G401 (cell line): ENCODE data around the gene GGT6. TPM values are rescaled to one million over a fixed set of nuclear protein-coding genes. Genes with fewer than 3 reads are reported as not detected.
"Not testable (repeated sequence)": the region's sequence is repeated elsewhere in the genome, so short reads cannot be mapped to it uniquely, and the experiment has no call there.

ENCODE experiments used
- DNase-seq: peaks from one replicate; pipeline ENCODE4 v3.0.0-alpha.2; 2015; ENCODE audit warnings: low spot score
- in situ Hi-C: cut with HindIII; loops from 2 replicates; pipeline ENCODE4 v1.10.0; 2016; ENCODE audit warnings: low sequenced_read_pairs, mixed read lengths
- total RNA-seq: library from RNA; depleted of rRNA; stranded (reverse); fragments of >200 nt; shearing (Covaris generic); gene quantifications from 2 replicates; pipeline ENCODE4 v1.2.3, GENCODE V29; 2014; rRNA removed

GGT6 gene
- total RNA-seq, result 5.3 TPM in 1 of 2 replicates, not detected in the other

- in situ Hi-C loops, result loop anchor here (10.0 kb wide), 1 partner anchor 164 kb away; no protein-coding TSS in a partner anchor
Observed at GRCh38 chr17:4560421-4560820, at the start of gene GGT6. TSS of gene GGT6 (minus strand) at chr17:4560577. CDS start at chr17:4560521, 56 bp downstream.

GRCh38 chr17:4610162-4610561, 49.8 kb upstream of the GGT6 start:
- DNase-seq, result no peak
- in situ Hi-C loops, result no loop called here

More at GRCh38 chr17:4560421-4560820, at the start of gene GGT6:
- DNase-seq, result no peak

GRCh38 chr17:4609761-4610160, 49.4 kb upstream of the GGT6 start:
- in situ Hi-C loops, result no loop called here

GRCh38 chr17:4607773-4608187, 47.4 kb upstream of the GGT6 start:
- no peak for DNase-seq

More at GRCh38 chr17:4609761-4610160, 49.4 kb upstream of the GGT6 start:
- no peak for DNase-seq

GRCh38 chr17:4607261-4607741, 46.9 kb upstream of the GGT6 start:
- in situ Hi-C loops, result no loop called here
- DNase-seq, result no peak

More at GRCh38 chr17:4607773-4608187, 47.4 kb upstream of the GGT6 start:
- in situ Hi-C loops, result no loop called here

- DNase-seq, result no peak
Observed at GRCh38 chr17:4605826-4606225, 45.4 kb upstream of the GGT6 start.

GRCh38 chr17:4604736-4605135, 44.4 kb upstream of the GGT6 start:
- DNase-seq, in situ Hi-C loops: not testable (repeated sequence)

More at GRCh38 chr17:4605826-4606225, 45.4 kb upstream of the GGT6 start:
- in situ Hi-C loops, result no loop called here

GRCh38 chr17:4604111-4604644, 43.8 kb upstream of the GGT6 start:
- peak; percentile 91 for DNase-seq
- in situ Hi-C loops, result no loop called here

GRCh38 chr17:4602041-4602440, 41.7 kb upstream of the GGT6 start:
- in situ Hi-C loops, result no loop called here
- DNase-seq, result peak; percentile 73

GRCh38 chr17:4601326-4601725, 40.9 kb upstream of the GGT6 start:
- in situ Hi-C loops, result no loop called here

GRCh38 chr17:4600563-4600962, 40.2 kb upstream of the GGT6 start:
- DNase-seq, result no peak
- in situ Hi-C loops, result no loop called here

More at GRCh38 chr17:4601326-4601725, 40.9 kb upstream of the GGT6 start:
- DNase-seq, result no peak

- in situ Hi-C loops, result no loop called here
- peak; percentile 60 for DNase-seq
Observed at GRCh38 chr17:4599505-4600281, 39.3 kb upstream of the GGT6 start.

- no peak for DNase-seq
- in situ Hi-C loops, result no loop called here
Observed at GRCh38 chr17:4598776-4599504, 38.6 kb upstream of the GGT6 start.

- in situ Hi-C loops, result no loop called here
- no peak for DNase-seq
Observed at GRCh38 chr17:4597975-4598374, 37.6 kb upstream of the GGT6 start.

GRCh38 chr17:4596636-4597380, 36.4 kb upstream of the GGT6 start:
- no peak for DNase-seq
- in situ Hi-C loops, result no loop called here

GRCh38 chr17:4595685-4596342, 35.4 kb upstream of the GGT6 start:
- DNase-seq, in situ Hi-C loops: not testable (repeated sequence)

GRCh38 chr17:4594931-4595684, 34.7 kb upstream of the GGT6 start:
- in situ Hi-C loops, result no loop called here
- DNase-seq, result no peak

GRCh38 chr17:4594406-4594805, 34.0 kb upstream of the GGT6 start:
- no peak for DNase-seq
- in situ Hi-C loops, result no loop called here
